HEK293 (cell line): ENCODE results near the gene PAQR9.

Experiments used
- CTCF ChIA-PET: fragments of 350-600 bp; formaldehyde crosslinking; extraction: SDS; loops from one replicate; lab custom pipeline; 2021; ENCODE audit warnings: antibody characterized with exemption; lab: Yijun Ruan, JAX
- POLR2A ChIA-PET: fragments of 300-600 bp; formaldehyde crosslinking; extraction: SDS; loops from one replicate; lab custom pipeline; 2020; ENCODE audit warnings: antibody characterized with exemption, inconsistent platforms; lab: Yijun Ruan, JAX
- H3K27ac ChIP-seq: fragments of 200-500 bp; sonication (Bioruptor generic); 2 replicates; pipeline ENCODE4 v1.5.1; 2014; ENCODE audit warnings: low read depth, low read length, control low read depth, inconsistent platforms; ENCODE audit errors: extremely low read depth
- H3K36me3 ChIP-seq, 2 experiments: fragments of 200-500 bp in 1 of 2; sonication (Bioruptor generic) in 1 of 2; 1 replicate in 1 of 2; 2 replicates in 1 of 2; pipeline ENCODE4 v1.5.1; 2014 to 2017; ENCODE audit warnings: inconsistent platforms in 2 of 2, low read length in 2 of 2; ENCODE audit not compliant: control insufficient read depth in 2 of 2, insufficient read depth in 1 of 2
- H3K4me1 ChIP-seq: fragments of 200-500 bp; sonication (Bioruptor generic); 2 replicates; pipeline ENCODE4 v1.5.1; 2014; ENCODE audit warnings: mild to moderate bottlenecking, low read length, inconsistent platforms; ENCODE audit not compliant: control insufficient read depth, insufficient read depth
- H3K4me3 ChIP-seq: 2 replicates; pipeline ENCODE4 v1.5.1; 2011; ENCODE audit warnings: low read depth, mild to moderate bottlenecking, control low read depth, low read length, moderate library complexity
- H3K9me3 ChIP-seq: fragments of 200-500 bp; sonication (Bioruptor generic); 2 replicates; pipeline ENCODE4 v1.5.1; 2014; ENCODE audit warnings: low read depth, low read length, inconsistent platforms; ENCODE audit not compliant: control insufficient read depth, insufficient read depth
- MZF1 ChIP-seq: fragments of 450-650 bp; formaldehyde crosslinking; IDR thresholded peaks from 2 replicates; pipeline ENCODE4 v1.5.1; 2017; ENCODE audit warnings: missing biosample characterization, missing genetic modification characterization, borderline replicate concordance
- PRDM1 ChIP-seq: fragments of 450-650 bp; formaldehyde crosslinking; IDR thresholded peaks from 2 replicates; pipeline ENCODE4; 2016; ENCODE audit warnings: missing biosample characterization, missing genetic modification characterization
- ZNF133 ChIP-seq: fragments of 450-650 bp; formaldehyde crosslinking; IDR thresholded peaks from 2 replicates; pipeline ENCODE4 v1.5.1; 2016; ENCODE audit warnings: missing biosample characterization, missing genetic modification characterization
- ZNF140 ChIP-seq: fragments of 450-650 bp; formaldehyde crosslinking; IDR thresholded peaks from 2 replicates; pipeline ENCODE4 v1.5.1; 2016; ENCODE audit warnings: missing biosample characterization, missing genetic modification characterization
- ZNF211 ChIP-seq: fragments of 450-650 bp; formaldehyde crosslinking; IDR thresholded peaks from 2 replicates; pipeline ENCODE4 v1.5.1; 2016; ENCODE audit warnings: low read depth, missing biosample characterization, missing genetic modification characterization
- ZNF391 ChIP-seq: fragments of 450-650 bp; formaldehyde crosslinking; IDR thresholded peaks from 2 replicates; pipeline ENCODE4 v1.5.1; 2016; ENCODE audit warnings: low read depth, missing biosample characterization, missing genetic modification characterization, borderline replicate concordance
- ZNF530 ChIP-seq: fragments of 450-650 bp; formaldehyde crosslinking; IDR thresholded peaks from 2 replicates; pipeline ENCODE4 v1.5.1; 2016; ENCODE audit warnings: low read depth, missing biosample characterization, missing genetic modification characterization
- ZNF837 ChIP-seq: fragments of 450-650 bp; formaldehyde crosslinking; IDR thresholded peaks from 2 replicates; pipeline ENCODE4 v1.5.1; 2016; ENCODE audit warnings: missing biosample characterization, missing genetic modification characterization
- ZNF843 ChIP-seq: fragments of 450-650 bp; formaldehyde crosslinking; IDR thresholded peaks from 2 replicates; pipeline ENCODE4 v1.5.1; 2016; ENCODE audit warnings: missing biosample characterization, missing genetic modification characterization
- TF ChIP-seq, protein P1 (sequence below): fragments of 450-650 bp; formaldehyde crosslinking; IDR thresholded peaks from 2 replicates; pipeline ENCODE4 v1.5.1; 2016; ENCODE audit warnings: missing biosample characterization, missing genetic modification characterization
- TF ChIP-seq, protein P2 (sequence below): fragments of 450-650 bp; formaldehyde crosslinking; conservative IDR thresholded peaks from 2 replicates; pipeline ENCODE4 v1.5.1; 2016; ENCODE audit warnings: low read depth, missing biosample characterization, missing genetic modification characterization

Gene PAQR9

GRCh38 chr3:143004823-143005222 is 41.3 kb upstream of the PAQR9 start (continued):
- TF ChIP-seq MZF1 (tag by site-specific recombination) (no peak), ZNF843 (tag by site-specific recombination) (no peak), ZNF140 (tag by site-specific recombination) (no peak), ZNF837 (tag by site-specific recombination) (no peak), ZNF211 (tag by site-specific recombination) (no peak)

GRCh38 chr3:143002727-143003126 is 39.3 kb upstream of the PAQR9 start:
- TF ChIP-seq, protein P1, sequence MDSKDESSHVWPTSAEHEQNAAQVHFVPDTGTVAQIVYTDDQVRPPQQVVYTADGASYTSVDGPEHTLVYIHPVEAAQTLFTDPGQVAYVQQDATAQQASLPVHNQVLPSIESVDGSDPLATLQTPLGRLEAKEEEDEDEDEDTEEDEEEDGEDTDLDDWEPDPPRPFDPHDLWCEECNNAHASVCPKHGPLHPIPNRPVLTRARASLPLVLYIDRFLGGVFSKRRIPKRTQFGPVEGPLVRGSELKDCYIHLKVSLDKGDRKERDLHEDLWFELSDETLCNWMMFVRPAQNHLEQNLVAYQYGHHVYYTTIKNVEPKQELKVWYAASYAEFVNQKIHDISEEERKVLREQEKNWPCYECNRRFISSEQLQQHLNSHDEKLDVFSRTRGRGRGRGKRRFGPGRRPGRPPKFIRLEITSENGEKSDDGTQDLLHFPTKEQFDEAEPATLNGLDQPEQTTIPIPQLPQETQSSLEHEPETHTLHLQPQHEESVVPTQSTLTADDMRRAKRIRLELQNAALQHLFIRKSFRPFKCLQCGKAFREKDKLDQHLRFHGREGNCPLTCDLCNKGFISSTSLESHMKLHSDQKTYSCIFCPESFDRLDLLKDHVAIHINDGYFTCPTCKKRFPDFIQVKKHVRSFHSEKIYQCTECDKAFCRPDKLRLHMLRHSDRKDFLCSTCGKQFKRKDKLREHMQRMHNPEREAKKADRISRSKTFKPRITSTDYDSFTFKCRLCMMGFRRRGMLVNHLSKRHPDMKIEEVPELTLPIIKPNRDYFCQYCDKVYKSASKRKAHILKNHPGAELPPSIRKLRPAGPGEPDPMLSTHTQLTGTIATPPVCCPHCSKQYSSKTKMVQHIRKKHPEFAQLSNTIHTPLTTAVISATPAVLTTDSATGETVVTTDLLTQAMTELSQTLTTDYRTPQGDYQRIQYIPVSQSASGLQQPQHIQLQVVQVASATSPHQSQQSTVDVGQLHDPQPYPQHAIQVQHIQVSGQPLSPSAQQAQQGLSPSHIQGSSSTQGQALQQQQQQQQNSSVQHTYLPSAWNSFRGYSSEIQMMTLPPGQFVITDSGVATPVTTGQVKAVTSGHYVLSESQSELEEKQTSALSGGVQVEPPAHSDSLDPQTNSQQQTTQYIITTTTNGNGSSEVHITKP (tag by site-specific recombination) = peak; percentile 26; the same call in 1 of the 2 replicates
- TF ChIP-seq ZNF133 (tag by site-specific recombination) = no peak
- Histone ChIP-seq H3K36me3 (no peaks in the 10 kb centered on the region), H3K27ac (no peak overlapping the region), H3K4me3 (peak overlapping the region; percentile 99), H3K9me3 (no peaks in the 10 kb centered on the region), H3K4me1 (no peaks in the 10 kb centered on the region)
- ChIA-PET CTCF (interaction anchor here (0.7 to 1.5 kb wide), 3 partner anchors 9 to 36 kb away, joined by 3 read pairs; no protein-coding TSS in a partner anchor), POLR2A (interaction anchor here (1.0 kb wide), 1 partner anchor 10 kb away, joined by 3 read pairs; no protein-coding TSS in a partner anchor)

GRCh38 chr3:143002083-143002712 is 38.7 kb upstream of the PAQR9 start:
- ChIA-PET CTCF (interaction anchor here (0.7 to 1.5 kb wide), 4 partner anchors 8 to 173 kb away, joined by 3 read pairs; no protein-coding TSS in a partner anchor), POLR2A (interaction anchor here (1.0 to 1.4 kb wide), 5 partner anchors 8 to 425 kb away, joined by 3 to 6 read pairs (median 4); partner anchors contain the start of gene ATR)
- H3K4me3 ChIP-seq = peak overlapping the region; percentile 99
- TF ChIP-seq, protein P2, sequence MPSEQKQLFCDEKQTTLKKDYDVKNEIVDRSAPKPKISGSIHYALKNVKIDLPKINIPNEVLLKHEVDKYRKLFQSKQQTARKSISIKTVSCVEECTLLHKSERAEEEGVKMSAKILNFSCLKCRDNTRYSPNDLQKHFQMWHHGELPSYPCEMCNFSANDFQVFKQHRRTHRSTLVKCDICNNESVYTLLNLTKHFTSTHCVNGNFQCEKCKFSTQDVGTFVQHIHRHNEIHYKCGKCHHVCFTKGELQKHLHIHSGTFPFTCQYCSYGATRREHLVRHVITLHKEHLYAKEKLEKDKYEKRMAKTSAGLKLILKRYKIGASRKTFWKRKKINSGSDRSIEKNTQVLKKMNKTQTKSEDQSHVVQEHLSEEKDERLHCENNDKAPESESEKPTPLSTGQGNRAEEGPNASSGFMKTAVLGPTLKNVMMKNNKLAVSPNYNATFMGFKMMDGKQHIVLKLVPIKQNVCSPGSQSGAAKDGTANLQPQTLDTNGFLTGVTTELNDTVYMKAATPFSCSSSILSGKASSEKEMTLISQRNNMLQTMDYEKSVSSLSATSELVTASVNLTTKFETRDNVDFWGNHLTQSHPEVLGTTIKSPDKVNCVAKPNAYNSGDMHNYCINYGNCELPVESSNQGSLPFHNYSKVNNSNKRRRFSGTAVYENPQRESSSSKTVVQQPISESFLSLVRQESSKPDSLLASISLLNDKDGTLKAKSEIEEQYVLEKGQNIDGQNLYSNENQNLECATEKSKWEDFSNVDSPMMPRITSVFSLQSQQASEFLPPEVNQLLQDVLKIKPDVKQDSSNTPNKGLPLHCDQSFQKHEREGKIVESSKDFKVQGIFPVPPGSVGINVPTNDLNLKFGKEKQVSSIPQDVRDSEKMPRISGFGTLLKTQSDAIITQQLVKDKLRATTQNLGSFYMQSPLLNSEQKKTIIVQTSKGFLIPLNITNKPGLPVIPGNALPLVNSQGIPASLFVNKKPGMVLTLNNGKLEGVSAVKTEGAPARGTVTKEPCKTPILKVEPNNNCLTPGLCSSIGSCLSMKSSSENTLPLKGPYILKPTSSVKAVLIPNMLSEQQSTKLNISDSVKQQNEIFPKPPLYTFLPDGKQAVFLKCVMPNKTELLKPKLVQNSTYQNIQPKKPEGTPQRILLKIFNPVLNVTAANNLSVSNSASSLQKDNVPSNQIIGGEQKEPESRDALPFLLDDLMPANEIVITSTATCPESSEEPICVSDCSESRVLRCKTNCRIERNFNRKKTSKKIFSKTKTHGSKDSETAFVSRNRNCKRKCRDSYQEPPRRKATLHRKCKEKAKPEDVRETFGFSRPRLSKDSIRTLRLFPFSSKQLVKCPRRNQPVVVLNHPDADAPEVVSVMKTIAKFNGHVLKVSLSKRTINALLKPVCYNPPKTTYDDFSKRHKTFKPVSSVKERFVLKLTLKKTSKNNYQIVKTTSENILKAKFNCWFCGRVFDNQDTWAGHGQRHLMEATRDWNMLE = no peak
- TF ChIP-seq ZNF530 (tag by site-specific recombination) (no peak), PRDM1 (peak; percentile 86), ZNF391 (no peak)
- H3K9me3 ChIP-seq = no peaks in the 10 kb centered on the region
- no peaks in the 10 kb centered on the region for H3K4me1 ChIP-seq
- peak overlapping the region; percentile 82 for H3K27ac ChIP-seq
- no peaks in the 10 kb centered on the region for H3K36me3 ChIP-seq
